Fibroblast of the aortic adventitia (primary cell): ENCODE data around the gene CBY3. TPM values are rescaled to one million over a fixed set of nuclear protein-coding genes. Genes with fewer than 3 reads are reported as not detected.
"Not testable (repeated sequence)": the region's sequence is repeated elsewhere in the genome, so short reads cannot be mapped to it uniquely, and the experiment has no call there.

ENCODE experiments used
- DNase-seq: peaks from one replicate; pipeline ENCODE4 v3.0.0-alpha.2; 2010; ENCODE audit warnings: low read depth
- H3K4me3 ChIP-seq: 2 replicates; pipeline ENCODE4 v1.5.1; 2011; ENCODE audit warnings: low read depth, mild to moderate bottlenecking, control low read depth, low read length, moderate library complexity
- small RNA-seq: library from RNA; depleted of rRNA; stranded (forward); fragments of <200 nt; gene quantifications from one replicate; pipeline ENCODE3, GENCODE V24; 2012
- total RNA-seq: library from RNA; depleted of rRNA; stranded (reverse); fragments of >200 nt; gene quantifications from 2 replicates; pipeline ENCODE4 v1.2.3, GENCODE V29; 2012; ENCODE audit warnings: low replicate concordance

The CBY3 gene
- total RNA-seq, 1 donor, result not detected

- DNase-seq, result not testable (repeated sequence)
- H3K4me3 ChIP-seq, result peak overlapping the region; percentile 59
Measured at GRCh38 chr5:179633501-179634369, 47.1 kb downstream of the CBY3 start.

Small RNA genes lying within 50 kb of the gene (small RNA-seq; reads per million reads assigned to genes)
- gene RF00017, result not detected

Other genes with a start within 250 kb of the CBY3 start
- 53.0 and 143 TPM in 2 replicates for gene RUFY1, start 130.5 kb downstream of the CBY3 start, total RNA-seq
- 397 and 968 TPM in 2 replicates for gene HNRNPH1, start 57.4 kb downstream of the CBY3 start, total RNA-seq
- gene CANX, start 17.9 kb upstream of the CBY3 start, total RNA-seq, result 645 and 1,866 TPM in 2 replicates
- 4.7 and 9.9 TPM in 2 replicates for gene MAML1, start 51.8 kb upstream of the CBY3 start, total RNA-seq
- gene LTC4S, start 113.0 kb upstream of the CBY3 start, total RNA-seq, result 1.5 and 3.3 TPM in 2 replicates
- 106 and 141 TPM in 2 replicates for gene MGAT4B, start 125.8 kb upstream of the CBY3 start, total RNA-seq
- gene SQSTM1, start 139.9 kb upstream of the CBY3 start, total RNA-seq, result 596 and 1,869 TPM in 2 replicates
- 3.5 and 11.0 TPM in 2 replicates for gene MRNIP, start 177.8 kb upstream of the CBY3 start, total RNA-seq
- 63.7 and 70.9 TPM in 2 replicates for gene TBC1D9B, start 226.9 kb upstream of the CBY3 start, total RNA-seq